HG02798 (cell line): ENCODE measurements around the gene ZNF181.

Source experiments
- ATAC-seq: cut with Tn5 transposase; IDR thresholded peaks from one replicate; pipeline ENCODE4 v1.9.1; 2021; ENCODE audit warnings: mild to moderate bottlenecking; ENCODE audit not compliant: unreplicated experiment, poor library complexity

Gene ZNF181

GRCh38 chr19:34744896-34745690 lies 11.1 kb downstream of the ZNF181 start:
- ATAC-seq, result no peak

- ATAC-seq, result no peak
Measured at GRCh38 chr19:34757441-34757840, 23.4 kb downstream of the ZNF181 start.

GRCh38 chr19:34759218-34759917 lies 25.3 kb downstream of the ZNF181 start:
- no peak for ATAC-seq

- no peak for ATAC-seq
Measured at GRCh38 chr19:34766386-34766785, 32.3 kb downstream of the ZNF181 start.

- no peak for ATAC-seq
Measured at GRCh38 chr19:34767951-34768350, 33.9 kb downstream of the ZNF181 start.

GRCh38 chr19:34772697-34773554 lies 38.9 kb downstream of the ZNF181 start, which contains the start of gene ZNF599:
Gene ZNF599, minus strand, starts transcription at chr19:34773215. Its CDS starts 374 bp downstream, at chr19:34772841.
- peak; percentile 98 for ATAC-seq

- no peak for ATAC-seq
Measured at GRCh38 chr19:34773555-34773864, 39.5 kb downstream of the ZNF181 start.

GRCh38 chr19:34774857-34775256 lies 40.8 kb downstream of the ZNF181 start:
- ATAC-seq, result no peak

- ATAC-seq, result no peak
Measured at GRCh38 chr19:34778342-34778741, 44.3 kb downstream of the ZNF181 start.

GRCh38 chr19:34779652-34780051 lies 45.6 kb downstream of the ZNF181 start:
- no peak for ATAC-seq

GRCh38 chr19:34786236-34786635 lies 52.2 kb downstream of the ZNF181 start:
- no peak for ATAC-seq

GRCh38 chr19:34787059-34787824 lies 53.2 kb downstream of the ZNF181 start:
- ATAC-seq, result no peak

GRCh38 chr19:34788074-34788473 lies 54.0 kb downstream of the ZNF181 start:
- no peak for ATAC-seq

GRCh38 chr19:34793565-34793964 lies 59.5 kb downstream of the ZNF181 start:
- ATAC-seq, result no peak

GRCh38 chr19:34794066-34794960 lies 60.3 kb downstream of the ZNF181 start:
- no peak for ATAC-seq
